ENCODE measurements around the gene CCDC157.
"Not testable (repeated sequence)": the region's sequence is repeated elsewhere in the genome, so short reads cannot be mapped to it uniquely, and the experiment has no call there.

Gene CCDC157

DNA sequence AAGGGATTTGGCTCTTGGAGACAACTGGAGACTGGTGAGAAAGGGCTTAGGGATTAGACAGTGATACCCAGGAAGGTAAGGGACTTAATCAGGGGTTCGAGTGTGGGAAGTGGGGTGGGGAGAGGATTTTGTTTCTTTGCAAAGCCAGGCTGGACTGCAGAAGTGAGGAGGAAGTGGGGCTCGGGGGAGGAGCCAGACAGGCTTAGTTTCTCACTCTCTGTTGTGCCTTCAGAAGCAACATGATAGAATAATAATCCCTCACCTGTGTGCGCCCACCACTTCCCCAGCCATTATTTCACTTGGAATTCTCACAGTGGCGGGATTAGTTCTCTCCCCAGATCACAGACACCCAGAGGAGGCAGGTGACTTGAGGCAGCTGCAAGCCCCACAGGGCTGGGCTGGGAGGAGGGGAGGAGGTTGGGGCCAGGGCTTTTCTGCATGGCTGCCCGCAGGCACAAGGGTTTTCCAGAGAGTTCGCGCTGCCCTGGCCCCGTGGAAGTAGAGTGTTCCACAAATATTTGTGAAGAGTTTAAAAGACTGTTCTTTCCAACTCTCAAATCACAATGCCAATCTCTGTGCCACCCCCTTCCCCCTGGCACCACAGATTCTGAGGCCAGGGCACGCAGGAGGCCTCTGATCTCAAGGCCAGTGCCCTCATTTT is 36.0 kb downstream of the CCDC157 start:
- DNase-seq = peak in 2 of 4 experiments; percentile 25 to 37

DNA sequence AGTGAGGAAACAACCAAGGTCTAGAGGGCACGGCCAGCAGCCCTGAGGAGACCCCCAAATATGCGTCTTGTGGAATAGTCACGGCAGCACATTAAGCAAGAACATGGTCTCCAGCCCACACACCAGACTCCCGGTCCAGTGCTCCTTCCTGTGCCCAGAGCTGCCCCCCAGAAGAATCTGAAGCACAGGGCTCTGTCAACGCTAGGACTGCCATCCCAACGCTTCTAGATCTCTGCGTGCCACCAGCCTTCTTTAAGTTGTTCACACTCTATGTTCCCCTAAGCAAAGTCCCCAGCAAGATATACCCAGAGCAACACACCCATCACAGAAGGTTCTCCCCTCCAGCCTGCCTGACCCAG is 36.5 kb downstream of the CCDC157 start:
- no peak for DNase-seq

GRCh38 chr22:30393885-30394284 is 37.1 kb downstream of the CCDC157 start:
- DNase-seq = no peak

- peak; percentile 43 to 71 (median 53) for DNase-seq
Measured at GRCh38 chr22:30396871-30397655, 40.3 kb downstream of the CCDC157 start, which contains the start of gene SEC14L2. TSS of gene SEC14L2 (plus strand) at chr22:30397018. CDS start at chr22:30397117, 99 bp downstream.

- no peak for DNase-seq
Measured at GRCh38 chr22:30397656-30398635, 41.1 kb downstream of the CCDC157 start.

- no peak for DNase-seq
Measured at GRCh38 chr22:30398685-30399680, 42.2 kb downstream of the CCDC157 start.

GRCh38 chr22:30399718-30400117 is 42.9 kb downstream of the CCDC157 start:
- no peak for DNase-seq

DNA sequence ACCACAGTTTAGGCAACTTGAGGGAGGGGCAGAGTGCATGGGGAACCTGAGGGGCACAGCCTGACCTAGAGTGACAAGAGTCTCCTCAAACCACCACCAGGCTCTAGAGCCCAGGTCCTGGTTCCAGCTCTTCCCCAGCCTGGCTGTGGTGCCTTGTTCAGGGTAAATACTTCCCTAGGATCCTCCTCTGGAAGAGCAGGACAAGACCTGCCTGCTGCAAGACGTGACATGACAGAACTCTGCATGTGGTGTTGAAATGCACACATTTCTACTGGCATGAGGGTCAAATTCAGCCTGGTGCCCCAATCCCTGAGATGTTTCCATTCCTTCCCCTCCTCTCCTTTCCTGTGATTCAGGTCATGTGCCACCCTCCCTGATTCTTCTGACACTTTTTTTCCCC is 43.4 kb downstream of the CCDC157 start:
- DNase-seq = peak in 1 of 4 experiments; percentile 12

GRCh38 chr22:30401024-30401423 is 44.2 kb downstream of the CCDC157 start:
- DNase-seq = not testable (repeated sequence)

DNA sequence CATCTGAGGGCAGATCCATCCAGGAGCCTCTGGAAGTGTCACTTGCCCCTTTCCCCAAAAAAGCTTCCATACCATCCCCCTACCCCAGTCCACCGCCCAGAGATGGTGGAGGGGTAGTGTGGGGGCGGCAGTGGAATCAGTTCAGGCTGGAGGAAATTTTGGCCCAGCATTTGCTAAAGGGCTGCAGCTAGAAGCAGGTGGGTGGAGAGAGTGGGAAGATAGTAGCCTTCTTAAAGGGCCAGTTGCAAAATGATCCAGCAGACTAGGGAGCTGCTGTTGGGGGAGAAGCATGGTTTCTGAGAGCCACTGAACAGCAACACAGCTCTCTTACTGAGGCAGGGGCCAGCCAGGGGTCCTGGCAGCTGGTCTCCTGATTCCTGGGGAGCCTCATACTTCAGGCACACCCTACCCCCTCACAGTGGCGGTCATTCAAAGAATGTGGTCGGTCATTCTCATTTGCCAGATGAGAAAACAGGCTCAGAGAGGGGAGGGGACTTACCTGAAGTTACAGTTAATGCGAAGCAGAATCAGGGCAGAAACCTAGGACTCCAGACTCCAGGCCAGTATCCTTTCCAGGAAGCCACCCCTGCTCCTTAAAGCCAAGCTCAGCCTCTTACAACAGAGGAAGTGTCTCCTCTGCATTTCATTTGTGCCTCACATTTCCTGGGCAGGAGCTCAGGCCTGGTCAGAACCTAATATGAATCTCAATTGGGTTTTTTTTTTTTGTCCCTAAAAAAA is 45.4 kb downstream of the CCDC157 start:
- peak in 3 of 4 experiments; percentile 54 to 64 (median 61) for DNase-seq

DNA sequence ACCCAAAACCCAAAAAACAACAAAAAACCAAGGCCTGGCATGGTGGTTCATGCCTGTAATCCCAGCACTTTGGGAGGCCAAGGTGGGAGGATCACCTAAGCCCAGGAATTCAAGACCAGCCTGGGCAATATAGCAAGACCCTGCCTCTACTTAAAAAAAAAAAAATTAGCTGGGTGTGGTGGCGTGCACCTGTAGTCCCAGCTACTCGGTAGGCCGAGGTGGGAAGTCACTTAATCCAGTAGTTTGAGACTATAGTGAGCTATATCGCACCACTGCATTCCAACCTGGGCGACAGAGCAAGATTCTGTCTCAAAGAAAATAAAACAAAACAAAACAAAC is 45.9 kb downstream of the CCDC157 start:
- DNase-seq = not testable (repeated sequence)

DNA sequence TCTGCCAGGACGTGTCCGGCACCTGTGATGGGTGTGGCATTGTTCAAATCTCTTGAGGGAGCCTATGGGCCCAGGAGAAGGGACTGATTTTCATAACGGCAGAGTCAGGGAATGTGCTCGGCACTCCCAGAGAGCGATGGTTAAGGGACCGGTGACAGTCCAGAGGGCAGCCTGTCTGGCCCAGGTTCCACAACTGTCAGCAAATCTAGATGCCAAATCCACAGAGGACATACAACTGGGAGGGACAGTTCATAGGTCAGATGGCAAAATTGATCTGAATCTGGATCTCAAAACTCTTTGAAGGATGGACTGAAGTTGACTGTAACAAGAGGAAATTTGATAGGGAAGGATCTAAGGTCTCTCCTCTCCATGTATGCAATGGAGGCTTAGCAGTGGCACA is 47.5 kb downstream of the CCDC157 start:
- DNase-seq = no peak

- DNase-seq = no peak
Measured at GRCh38 chr22:30405731-30406130, 48.9 kb downstream of the CCDC157 start.

DNA sequence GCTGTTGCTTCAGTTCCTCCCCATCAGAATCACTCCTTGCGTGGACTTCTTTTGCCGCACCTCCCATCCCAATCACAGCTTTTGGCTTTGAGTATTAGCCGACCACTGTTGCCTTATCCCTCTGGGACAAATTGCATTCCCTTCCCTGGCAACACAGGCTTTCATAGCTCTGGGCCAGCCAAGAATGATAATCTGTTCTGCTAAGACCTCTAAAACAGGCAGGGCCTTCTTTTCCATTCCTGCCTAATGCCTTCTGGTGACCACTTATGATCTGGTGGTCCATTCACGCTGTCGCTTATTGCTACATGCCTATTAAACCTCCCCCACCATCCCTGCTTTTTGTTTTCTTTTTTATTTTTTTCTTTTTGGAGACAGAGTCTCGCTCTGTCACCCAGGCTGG is 49.6 kb downstream of the CCDC157 start:
- no peak for DNase-seq

GRCh38 chr22:30408388-30409102 is 51.7 kb downstream of the CCDC157 start:
- no peak for DNase-seq

DNA sequence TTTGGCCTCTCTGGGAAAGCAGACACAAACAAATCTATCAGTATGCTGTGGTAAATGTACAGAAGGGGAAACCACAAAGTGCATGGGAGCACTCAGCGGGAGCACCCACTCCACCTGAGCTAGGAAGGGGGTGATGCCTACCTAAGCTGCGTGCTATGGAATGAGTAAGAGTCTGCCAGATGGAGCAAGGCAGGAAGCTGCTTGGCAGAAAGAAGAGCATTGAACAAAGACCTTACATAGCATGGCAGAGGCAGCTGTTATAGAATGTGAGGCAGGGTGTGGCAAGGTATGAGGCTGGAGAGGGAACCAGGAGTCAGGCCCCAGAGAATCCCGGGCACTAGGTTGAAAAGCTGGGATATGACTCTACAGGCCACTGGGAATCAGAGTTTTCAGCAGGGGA is 55.0 kb downstream of the CCDC157 start:
- DNase-seq = no peak

DNA sequence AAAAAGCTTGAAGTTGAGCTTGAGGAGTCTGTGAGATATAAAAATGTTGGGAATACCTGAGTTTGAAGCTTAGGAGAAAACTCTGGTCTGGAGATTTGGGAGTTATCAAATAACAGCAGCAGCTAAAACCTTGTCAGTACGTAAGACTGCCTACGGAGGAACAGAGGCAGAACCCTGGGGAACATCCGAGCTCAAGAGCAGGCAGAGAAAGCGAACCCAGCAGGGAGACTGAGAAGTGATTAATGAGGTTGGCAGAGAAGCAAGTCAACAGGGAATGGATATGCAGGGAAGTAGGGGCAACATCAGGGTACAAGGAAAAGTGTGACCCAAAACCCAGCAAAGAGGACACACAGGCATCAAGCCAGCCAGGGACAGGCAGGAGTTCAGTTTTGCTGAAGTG is 56.2 kb downstream of the CCDC157 start:
- DNase-seq = no peak

- DNase-seq = peak; percentile 21 to 55 (median 38)
Measured at GRCh38 chr22:30413745-30414524, 57.1 kb downstream of the CCDC157 start.

- DNase-seq = no peak
Measured at GRCh38 chr22:30414525-30415047, 57.8 kb downstream of the CCDC157 start.

Measured in suppressor macrophage (primary cell).